NCI-H2227 (cell line): ENCODE results near the gene BTN2A1.
"Not testable (repeated sequence)": the region's sequence is repeated elsewhere in the genome, so short reads cannot be mapped to it uniquely, and the experiment has no call there.

Experiments used
- DNase-seq: peaks from one replicate; lab custom pipeline; 2025; ENCODE audit not compliant: unreplicated experiment; lab: John Stamatoyannopoulos, UW

The BTN2A1 gene

DNA sequence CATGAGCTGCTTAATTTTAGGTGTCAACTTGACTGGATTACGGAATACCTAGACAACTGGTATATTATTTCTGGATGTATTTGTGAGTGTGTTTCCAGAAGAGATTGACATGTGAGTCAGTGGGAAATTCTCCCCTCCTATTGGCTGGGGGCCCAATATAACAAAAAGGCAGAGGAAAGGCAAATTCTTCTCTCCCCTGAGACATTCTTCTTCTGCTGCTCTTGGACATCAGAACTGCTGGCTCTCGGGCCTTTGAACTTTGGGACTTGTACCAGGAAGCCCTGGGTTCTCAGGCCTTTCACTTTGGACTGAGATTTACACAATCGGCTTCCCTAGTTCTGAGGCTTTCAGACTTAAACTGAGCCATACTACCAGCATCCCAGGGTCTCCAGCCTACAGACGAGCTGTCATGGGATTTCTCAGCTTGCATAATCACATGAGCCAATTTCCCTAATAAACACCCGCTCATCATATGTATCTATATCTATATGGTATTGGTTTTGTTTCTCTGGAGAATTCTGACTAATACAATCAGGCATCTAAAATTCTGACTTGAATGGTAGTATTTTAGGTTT, 25.0 kb upstream of the BTN2A1 start:
- no peak for DNase-seq

DNA sequence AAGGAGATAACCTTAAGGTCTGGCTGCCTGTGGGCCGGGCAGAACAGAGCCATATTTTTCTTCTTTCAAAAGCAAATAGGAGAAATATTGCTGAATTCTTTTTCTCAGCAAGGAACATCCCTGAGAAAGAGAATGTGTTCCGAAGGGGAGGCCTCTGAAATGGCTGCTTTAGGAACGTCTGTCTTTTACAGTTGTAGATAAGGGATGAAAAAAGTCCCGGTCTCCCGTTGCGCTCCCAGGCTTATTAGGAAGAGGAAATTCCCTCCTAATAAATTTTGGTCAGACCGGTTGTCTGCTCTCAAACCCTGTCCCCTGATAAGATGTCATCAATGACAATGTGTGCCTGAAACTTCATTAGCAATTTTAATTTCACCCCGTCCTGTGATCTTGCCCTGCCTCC, 24.1 kb upstream of the BTN2A1 start:
- not testable (repeated sequence) for DNase-seq

DNA sequence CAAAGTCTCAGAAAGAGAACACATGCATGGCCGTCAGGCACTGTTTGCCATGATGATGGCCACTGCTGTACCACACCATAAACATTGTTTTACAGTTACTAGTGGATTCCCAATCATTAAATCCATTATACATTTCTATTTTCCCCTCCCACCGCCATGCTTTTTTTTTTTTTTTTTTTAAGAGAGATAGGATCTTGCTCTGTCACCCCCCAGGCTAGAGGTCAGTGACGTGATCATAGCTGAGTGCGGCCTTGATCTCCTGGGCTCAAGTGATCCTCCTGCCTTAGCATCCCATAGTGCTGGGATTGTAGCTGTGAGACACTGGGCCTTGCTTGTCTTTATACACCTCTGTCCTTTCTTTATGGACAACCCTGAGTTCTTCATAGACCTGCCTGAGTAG, 21.7 kb upstream of the BTN2A1 start:
- DNase-seq: no peak

DNA sequence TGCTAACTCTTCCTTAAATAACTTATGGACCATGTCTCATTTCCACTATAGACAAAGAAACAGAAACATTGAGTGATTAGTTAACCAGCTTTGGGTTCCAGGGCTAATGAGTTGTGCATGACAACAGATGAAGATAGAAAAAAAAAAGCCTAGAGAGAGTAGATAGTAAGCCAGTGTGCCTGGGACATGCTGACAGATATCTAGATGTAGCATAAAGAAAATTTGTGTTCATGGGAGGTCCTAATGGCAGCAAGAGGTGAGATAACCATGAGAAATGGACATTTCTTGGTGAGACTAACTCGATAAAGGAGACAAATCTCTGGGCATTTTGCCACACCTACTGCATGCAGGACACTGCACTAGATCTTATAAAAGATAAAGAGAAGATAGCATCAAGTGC, 20.2 kb upstream of the BTN2A1 start:
- no peak for DNase-seq

DNA sequence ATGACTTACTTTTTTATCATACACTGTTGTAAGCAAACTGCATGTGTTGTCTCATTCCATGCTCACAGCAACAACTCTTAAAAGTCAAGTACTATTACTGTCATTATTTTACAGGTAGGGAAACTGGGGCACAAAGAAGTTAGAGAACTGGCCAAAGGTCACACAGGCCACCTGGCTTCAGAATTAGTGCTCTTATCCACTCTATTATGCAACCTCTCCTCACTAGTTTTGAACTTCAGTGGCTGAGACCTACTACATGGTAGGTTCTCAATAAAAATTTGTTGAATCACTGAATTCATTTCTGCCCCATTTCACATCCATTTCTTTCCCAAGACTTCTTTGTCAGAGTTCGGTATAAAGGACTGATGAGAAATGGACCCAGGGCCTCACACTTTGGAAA, 19.8 kb upstream of the BTN2A1 start:
- no peak for DNase-seq

DNA sequence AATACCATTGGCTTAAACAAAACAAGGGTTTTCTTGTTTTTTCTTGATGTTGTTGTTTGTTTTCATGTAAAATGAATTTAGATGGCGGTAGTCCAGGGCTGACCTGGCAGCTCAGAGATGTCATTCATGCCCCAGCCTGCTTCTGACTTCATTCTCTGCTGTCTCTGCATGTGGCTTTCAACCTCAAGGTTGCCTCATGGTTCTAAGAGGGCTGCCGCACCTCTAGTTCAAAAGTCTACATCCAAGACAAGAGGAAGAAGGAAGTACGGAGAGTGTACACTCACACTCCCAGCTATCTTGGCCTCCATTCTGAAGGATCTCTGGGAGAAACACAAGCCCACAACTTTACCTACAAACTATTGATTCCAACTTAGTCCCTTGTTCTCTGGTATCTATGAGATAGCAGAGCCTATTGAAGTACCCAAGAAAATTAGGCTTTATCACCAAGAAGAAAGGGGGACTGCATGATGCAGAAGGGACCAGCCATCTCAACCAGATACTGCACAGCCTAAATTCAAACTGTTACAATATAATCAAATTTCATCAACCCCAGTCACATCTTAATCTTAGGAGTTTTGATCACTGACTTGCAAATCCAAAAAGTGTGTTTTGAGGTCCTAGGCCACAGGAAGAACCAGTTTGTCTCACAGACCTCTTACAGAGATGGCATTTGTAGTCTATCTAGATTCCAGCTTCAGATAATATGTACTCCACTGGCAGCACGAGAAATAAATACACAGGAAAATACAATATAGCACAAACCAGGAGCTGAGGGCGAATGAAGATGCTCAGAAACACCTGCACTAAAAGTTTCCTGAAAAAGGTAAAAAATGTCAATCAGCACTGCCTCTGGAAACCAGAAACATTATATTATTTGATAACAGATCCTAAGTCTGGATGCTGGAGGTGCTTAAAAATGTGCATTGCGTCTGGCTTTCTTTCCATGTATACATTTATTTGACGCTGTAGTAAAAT, 18.3 kb upstream of the BTN2A1 start:
- DNase-seq: no peak

DNA sequence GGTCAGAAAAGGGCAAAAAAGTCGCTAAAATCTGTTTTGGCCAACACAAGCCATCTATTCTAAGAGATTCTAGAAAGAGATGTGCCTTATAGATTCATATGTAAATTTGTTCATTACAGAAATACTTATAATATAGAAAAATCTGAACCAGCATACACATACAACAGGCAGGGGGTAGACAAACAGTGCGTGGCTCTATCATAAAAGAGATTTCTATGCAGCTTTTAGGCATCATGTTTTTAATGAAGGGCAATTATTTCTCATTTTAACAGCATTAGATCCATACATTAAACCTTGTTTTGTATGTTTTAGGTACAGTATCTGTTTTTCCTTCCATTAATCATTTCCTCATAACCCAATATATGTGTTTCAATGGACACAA, 16.8 kb upstream of the BTN2A1 start:
- DNase-seq: no peak

DNA sequence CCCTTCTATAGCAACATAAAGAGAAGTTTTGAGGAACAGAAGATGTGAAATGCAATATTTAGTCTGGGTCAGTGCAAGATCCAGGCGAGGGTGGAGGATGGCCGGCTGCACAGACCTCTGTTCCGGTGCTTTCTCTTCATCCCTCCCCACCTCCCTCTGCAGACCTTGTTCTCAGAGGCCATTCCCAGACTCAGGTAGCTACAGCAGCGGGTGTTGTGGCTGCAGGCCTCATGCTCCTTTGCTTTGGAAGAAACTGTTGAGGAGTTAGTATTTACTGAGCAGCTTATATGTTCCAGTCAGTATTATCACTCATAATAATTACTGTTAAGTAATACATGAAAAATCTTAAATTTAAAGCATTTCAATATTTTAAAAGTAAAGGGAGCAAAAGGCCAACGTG, 15.8 kb upstream of the BTN2A1 start:
- DNase-seq: no peak

DNA sequence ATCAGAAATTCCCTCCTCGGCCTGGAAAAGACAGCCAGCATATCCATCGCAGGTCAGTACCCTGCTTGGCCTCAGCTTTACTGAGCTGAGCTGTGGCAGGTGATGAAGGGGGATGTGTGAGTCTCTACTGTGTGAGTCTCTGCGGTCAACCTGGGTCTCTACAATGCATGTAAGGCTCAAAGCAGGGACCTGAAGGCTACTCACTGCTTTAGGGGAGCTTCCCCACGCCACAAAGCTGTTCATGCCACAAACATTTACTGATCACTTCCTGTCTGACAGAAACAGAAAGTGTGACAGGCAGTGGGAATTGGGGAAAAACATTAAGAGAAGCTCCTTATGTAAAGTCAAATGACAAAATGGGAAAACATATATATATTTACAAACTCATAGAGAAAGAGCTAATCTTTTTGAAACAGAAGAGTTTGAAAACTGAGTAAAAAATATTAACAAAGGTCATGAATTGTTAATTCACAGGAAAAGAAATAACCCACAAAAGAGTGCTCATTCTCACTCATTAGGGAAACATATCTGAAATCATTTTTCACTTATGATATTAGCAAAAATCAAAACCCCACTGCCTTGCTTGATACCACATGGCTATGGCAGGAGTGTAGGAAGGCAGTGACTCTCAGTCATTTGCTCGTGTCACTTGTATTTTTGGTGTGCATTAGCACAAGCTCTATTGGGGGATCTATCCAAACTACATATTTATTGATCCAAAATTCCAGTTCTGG, 11.7 kb upstream of the BTN2A1 start:
- no peak for DNase-seq

DNA sequence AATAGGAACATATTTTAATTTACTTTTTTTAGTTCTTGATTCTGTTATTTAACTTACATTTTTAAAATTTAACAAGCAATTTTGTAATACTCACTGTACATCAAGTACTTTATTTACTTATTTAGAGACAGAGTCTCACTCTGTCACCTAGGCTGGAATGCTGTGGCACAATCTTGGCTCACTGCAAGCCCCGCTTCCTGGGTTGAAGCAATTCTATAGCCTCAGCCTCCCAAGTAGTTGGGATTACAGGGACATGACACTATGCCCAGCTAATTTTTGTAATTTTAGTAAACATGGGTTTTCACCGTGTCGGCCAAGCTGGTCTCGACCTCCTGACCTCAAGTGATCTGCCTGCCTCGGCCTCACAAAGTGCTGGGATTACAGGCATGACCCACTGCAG, 10.5 kb upstream of the BTN2A1 start:
- DNase-seq: no peak

DNA sequence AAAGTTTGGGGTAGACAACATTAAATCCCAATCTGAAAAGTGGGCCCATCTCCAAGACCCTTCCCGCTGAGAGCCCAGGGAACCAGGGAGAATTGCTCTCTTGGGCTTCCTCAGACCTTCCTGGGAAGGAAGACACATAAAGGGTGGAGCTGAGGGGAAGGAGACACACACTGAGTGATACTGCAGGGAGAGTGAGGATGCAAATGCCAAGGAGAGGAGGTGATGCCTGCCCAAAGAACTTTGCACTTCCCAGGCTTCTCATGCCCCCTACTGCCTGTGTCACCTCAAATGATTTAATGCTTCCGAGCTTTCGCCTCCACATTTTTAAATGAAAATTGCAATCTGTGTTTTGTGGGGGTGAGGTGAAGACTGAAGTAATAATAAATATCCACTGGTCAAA, 7.5 kb upstream of the BTN2A1 start:
- DNase-seq: no peak

DNA sequence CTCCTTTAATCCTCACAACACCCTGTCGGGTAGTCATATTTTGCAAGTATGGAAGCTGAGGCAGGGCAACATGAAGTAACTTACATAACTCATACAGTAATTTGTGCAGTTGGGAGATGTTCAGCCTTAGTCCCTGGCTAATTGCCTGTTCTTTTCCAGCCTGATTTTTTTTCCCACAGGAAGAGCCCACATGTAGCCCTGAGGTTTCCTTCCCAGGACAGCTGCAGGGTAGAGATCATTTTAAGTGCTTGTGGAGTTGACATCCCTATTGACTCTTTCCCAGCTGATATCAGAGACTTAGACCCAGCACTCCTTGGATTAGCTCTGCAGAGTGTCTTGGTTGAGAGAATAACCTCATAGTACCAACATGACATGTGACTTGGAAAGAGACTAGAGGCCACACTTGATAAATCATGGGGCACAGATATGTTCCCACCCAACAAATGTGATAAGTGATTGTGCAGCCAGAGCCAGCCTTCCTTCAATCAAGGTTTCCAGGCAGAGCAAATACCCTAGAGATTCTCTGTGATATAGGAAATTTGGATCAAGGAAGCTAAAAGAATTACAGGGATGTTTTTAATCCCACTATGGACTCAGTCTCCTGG, 5.0 kb upstream of the BTN2A1 start:
- DNase-seq: no peak

DNA sequence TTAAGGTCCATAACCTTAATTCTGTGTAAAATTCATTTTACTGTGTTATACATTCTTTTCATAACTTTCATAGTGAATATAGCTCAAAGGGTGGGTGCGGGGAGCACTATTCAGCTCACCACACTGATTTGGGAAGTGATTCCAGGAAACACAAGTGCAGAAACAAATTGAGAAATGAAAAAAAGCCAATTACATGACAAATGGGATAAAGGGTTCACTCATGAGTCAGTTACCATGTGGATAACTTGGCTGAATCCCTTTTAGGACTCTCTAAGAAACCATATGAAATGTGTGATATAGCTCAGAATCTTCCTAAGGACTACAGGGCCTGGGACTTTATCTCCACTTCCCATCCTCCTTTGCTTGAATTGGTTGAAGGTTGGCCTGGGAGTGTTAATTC, 3.1 kb upstream of the BTN2A1 start:
- DNase-seq: no peak

DNA sequence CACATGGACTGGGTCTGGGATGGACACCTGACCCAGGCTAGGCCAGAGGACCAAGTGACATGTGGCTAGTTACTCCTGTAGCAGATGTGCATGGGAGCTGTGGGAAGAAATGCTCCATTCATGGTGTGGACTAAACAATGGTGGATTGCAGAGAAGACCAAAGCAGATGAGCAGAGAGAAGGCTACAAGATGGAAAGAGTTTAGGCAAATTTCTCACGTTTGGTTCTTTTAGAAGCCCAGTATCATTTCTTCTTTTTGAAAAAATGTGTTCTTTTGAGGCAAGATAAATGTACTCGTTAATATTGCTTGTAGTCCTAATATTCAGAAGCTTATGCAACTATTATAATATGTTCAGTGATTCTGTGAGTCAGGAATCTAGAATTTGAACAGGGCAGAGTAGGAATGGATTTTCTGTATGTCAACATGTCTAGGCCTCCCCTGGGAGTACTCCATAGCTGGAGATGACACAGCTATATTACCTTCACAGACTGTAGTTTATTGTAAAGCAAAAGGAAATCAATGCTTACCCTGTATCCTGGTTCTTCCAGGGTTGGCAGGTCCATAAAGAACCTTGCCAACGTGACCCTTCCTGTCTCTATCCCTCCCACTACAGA, 2.3 kb upstream of the BTN2A1 start:
- DNase-seq: no peak

DNA sequence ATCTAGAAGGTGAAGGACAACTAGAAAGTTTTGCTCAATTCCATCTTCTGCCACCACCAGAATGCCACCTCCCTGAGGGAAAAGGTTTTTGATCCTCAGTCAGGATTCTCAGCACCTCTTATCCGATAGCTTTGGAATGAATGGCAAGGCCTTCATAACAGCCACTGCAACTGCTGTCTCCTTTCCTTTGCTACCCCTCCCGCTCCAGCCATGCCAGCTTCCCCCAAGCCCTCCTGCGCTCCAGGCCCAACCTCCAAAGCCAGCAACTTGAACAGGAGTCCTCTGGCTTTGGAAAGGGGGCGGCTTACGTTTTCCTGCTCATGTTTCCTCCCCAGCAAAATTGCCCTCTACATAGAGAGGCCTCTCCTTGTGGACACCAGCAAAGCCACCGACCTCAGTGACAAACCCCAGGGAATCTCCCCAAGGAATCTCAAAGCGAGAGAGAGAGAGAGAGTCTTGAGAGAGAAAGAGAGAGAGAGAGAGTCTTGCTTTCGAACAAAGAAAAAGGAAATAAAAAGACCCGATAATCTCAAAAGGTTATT, 420 bp upstream of the BTN2A1 start:
- peak; percentile 67 for DNase-seq

DNA sequence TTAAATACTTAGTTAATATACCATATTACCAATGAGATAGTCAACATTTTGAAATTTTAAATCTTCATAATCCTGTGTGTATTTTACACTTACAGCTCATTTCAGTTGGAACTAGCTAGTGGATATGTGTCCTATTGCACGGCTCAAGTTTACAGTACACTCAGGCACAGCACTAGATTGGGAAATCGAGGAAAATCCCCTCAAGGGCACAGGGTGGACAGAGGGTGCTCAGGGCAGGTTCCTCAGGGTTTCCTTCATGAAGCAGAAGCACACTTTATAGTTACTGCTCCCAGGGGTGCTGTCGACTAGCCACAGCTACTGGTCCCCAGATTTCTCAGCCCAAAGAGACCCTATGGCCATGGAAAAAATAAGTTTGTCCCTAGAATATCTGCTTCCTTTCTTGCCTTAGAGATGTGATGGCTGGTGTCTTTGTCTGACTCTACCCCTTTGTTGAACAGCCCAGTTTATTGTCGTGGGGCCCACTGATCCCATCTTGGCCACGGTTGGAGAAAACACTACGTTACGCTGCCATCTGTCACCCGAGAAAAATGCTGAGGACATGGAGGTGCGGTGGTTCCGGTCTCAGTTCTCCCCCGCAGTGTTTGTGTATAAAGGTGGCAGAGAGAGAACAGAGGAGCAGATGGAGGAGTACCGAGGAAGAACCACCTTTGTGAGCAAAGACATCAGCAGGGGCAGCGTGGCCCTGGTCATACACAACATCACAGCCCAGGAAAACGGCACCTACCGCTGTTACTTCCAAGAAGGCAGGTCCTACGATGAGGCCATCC, 1.5 kb downstream of the BTN2A1 start:
- DNase-seq: no peak

DNA sequence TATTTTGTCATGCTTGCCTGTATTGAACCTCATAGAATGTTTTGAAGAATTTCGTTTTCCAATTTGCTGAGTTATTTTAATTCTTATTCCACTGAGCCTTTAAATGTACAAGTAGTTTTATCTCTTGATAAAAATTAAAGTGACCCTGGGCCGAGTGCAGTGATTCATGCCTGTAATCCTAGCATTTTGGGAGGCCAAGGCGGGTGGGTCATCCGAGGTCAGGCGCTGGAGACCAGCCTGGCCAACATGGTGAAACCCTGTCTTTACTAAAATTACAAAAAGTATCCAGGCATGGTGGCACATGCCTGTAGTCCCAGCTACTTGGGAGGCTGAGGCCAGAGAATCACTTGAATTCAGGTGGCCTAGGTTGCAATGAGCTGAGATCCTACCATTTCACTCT, 3.6 kb downstream of the BTN2A1 start:
- DNase-seq: not testable (repeated sequence)

DNA sequence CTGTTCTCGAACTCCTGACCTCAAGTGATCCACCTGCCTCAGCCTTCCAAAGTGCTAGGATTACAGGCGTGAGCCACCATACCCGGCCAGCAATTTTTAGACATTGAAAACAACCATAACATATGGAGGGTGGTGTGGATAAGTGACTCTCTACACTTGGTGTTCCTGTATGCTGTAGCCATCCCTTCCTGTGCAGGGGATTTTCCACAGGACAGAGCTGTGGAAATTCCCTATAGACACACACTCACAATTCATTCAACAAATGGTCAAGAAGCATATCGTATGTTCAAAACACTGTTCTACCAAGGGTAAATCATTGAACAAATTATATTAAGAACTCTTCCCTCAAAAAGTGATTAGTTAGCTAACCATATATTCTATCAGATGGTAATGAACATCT, 6.3 kb downstream of the BTN2A1 start:
- no peak for DNase-seq

DNA sequence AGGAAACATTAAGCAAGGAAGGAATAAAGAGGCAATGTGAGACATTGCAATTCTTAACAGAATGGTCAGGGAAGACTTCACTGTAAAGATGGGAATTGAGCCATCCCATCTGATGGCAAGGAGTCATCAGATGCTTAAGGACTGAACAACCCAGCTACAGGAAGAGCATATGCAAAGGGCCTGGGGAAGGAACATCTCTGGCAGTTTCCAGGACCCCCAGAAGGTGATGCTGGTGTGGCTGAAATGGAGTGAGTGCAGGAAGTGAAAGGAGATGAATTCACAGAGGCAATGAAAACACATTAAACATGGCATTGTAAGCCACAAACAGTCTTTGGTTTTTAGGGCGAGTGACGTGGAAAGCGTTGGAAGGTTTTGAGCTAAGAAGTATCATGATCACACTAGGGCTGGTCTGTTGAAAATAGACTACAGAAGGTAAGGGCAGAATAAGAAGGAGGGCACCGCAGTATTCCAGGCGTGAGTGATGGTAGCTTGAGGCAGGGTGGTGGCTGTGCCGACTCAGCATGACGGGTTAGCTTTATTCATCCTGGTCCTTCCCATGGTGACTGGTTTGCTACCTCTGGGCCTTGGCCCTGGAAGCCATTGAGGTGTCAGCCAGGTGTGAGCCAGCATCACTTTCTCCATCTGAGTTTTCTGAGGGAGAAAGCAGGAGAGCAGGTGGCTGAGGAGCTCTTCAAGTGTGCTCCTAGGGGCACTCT, 6.8 kb downstream of the BTN2A1 start:
- no peak for DNase-seq
